B cell (primary cell): ENCODE results near the gene SYNGR3. TPM values are rescaled to one million over a fixed set of nuclear protein-coding genes. Genes with fewer than 3 reads are reported as not detected.

Experiments
- ATAC-seq: fragments of 200-7000 bp; cut with Tn5 transposase; one replicate; pipeline ENCODE4 v1.10.0; 2021; ENCODE audit warnings: low read depth, mild to moderate bottlenecking, moderate number of reproducible peaks, moderate library complexity
- CTCF ChIA-PET: fragments of 350-600 bp; sonication (Branson Sonifier 250); formaldehyde crosslinking; loops from one replicate; lab custom pipeline; 2021; ENCODE audit warnings: antibody characterized with exemption, inconsistent platforms; lab: Charles Lee
- POLR2A ChIA-PET: fragments of 350-600 bp; sonication (Branson Sonifier 250); formaldehyde crosslinking; loops from one replicate; lab custom pipeline; 2021; ENCODE audit warnings: antibody characterized with exemption; lab: Charles Lee
- DNase-seq: peaks from one replicate; pipeline ENCODE4 v3.0.0; 2013
- H2AFZ ChIP-seq: 2 replicates; pipeline ENCODE4 v1.6.1; 2012; ENCODE audit warnings: mild to moderate bottlenecking, low read depth, low read length; ENCODE audit not compliant: insufficient read depth, poor library complexity, severe bottlenecking
- H3K27ac ChIP-seq, 2 donors: 1 replicate in 1 of 2; 2 replicates in 1 of 2; pipeline ENCODE4 v1.5.1; 2012 to 2013; ENCODE audit warnings: low read length in 2 of 2, mild to moderate bottlenecking in 2 of 2, moderate library complexity in 1 of 2
- H3K27me3 ChIP-seq, 4 experiments: fragments of 200-600 bp in 1 of 4; sonication (generic) in 1 of 4; replicated peaks in 1 of 4; 1 replicate in 2 of 4; 2 replicates in 2 of 4; pipeline versions ENCODE4 v1.6.1 to v1.7.0; 2013 to 2016; ENCODE audit warnings: low read length in 3 of 4, mild to moderate bottlenecking in 2 of 4, mixed read lengths in 1 of 4, moderate library complexity in 1 of 4; ENCODE audit not compliant: insufficient read depth in 4 of 4, control insufficient read depth in 3 of 4; ENCODE audit errors: control extremely low read depth in 1 of 4
- H3K36me3 ChIP-seq, 2 experiments: replicated peaks in 1 of 2; 1 replicate in 1 of 2; 2 replicates in 1 of 2; pipeline versions ENCODE4 v1.6.1 to v1.7.1; 2013; ENCODE audit warnings: low read length in 1 of 2; ENCODE audit not compliant: insufficient read depth in 2 of 2, control insufficient read depth in 1 of 2; ENCODE audit errors: control extremely low read depth in 1 of 2, extremely low read depth in 1 of 2
- H3K4me1 ChIP-seq, 2 donors: fragments of 200-600 bp in 1 of 2; sonication (generic) in 1 of 2; 1 replicate in 1 of 2; 2 replicates in 1 of 2; pipeline versions ENCODE4 v1.5.1 to v1.6.1; 2013 to 2017; ENCODE audit warnings: low read length in 2 of 2; ENCODE audit not compliant: control insufficient read depth in 2 of 2, insufficient read depth in 2 of 2
- H3K4me2 ChIP-seq: replicated peaks from 2 replicates; pipeline ENCODE3; 2012; ENCODE audit warnings: mild to moderate bottlenecking, low read depth, low read length; ENCODE audit not compliant: poor library complexity, severe bottlenecking
- H3K4me3 ChIP-seq, 5 experiments: fragments of 200-600 bp in 1 of 5; sonication (generic) in 1 of 5; 1 replicate in 3 of 5; 2 replicates in 2 of 5; pipeline versions ENCODE4 v1.5.1 to v1.7.0; 2011 to 2016; ENCODE audit warnings: low read length in 4 of 5, mild to moderate bottlenecking in 4 of 5, low read depth in 2 of 5, control low read depth in 1 of 5, moderate library complexity in 1 of 5; ENCODE audit not compliant: insufficient read depth in 1 of 5; ENCODE audit errors: control extremely low read depth in 1 of 5, extremely low read depth in 1 of 5
- H3K79me2 ChIP-seq: fragments of 200-600 bp; sonication (generic); one replicate; pipeline ENCODE4 v1.6.0; 2016; ENCODE audit warnings: low read length; ENCODE audit not compliant: control insufficient read depth, insufficient read depth
- H3K9ac ChIP-seq: fragments of 200-600 bp; sonication (generic); 2 replicates; pipeline ENCODE4 v1.6.1; 2017; ENCODE audit warnings: mild to moderate bottlenecking, low read length, moderate library complexity
- H3K9me3 ChIP-seq, 3 donors: one replicate each; pipeline versions ENCODE4 v1.6.1 to v1.7.1; 2013; ENCODE audit warnings: low read length in 2 of 3; ENCODE audit not compliant: control insufficient read depth in 2 of 3, insufficient read depth in 1 of 3; ENCODE audit errors: control extremely low read depth in 1 of 3
- H4K20me1 ChIP-seq: 2 replicates; pipeline ENCODE4 v1.6.0; 2012; ENCODE audit warnings: mild to moderate bottlenecking, low read length; ENCODE audit not compliant: insufficient read depth, control insufficient read depth, poor library complexity, severe bottlenecking
- H3K27ac Mint-ChIP-seq: one replicate; pipeline ENCODE4 v1.8.0; 2021; ENCODE audit warnings: mixed read lengths
- H3K27me3 Mint-ChIP-seq: one replicate; pipeline ENCODE4 v1.8.0; 2021; ENCODE audit warnings: mixed read lengths
- H3K4me1 Mint-ChIP-seq: one replicate; pipeline ENCODE4 v1.8.0; 2021; ENCODE audit warnings: mixed read lengths
- H3K4me3 Mint-ChIP-seq: one replicate; pipeline ENCODE4 v1.8.0; 2021; ENCODE audit warnings: mixed read lengths
- H3K9me3 Mint-ChIP-seq: one replicate; pipeline ENCODE4 v1.8.0; 2022; ENCODE audit warnings: mixed read lengths; ENCODE audit not compliant: insufficient read depth
- CTCF ChIP-seq: fragments of 200-600 bp; IDR thresholded peaks from one replicate; pipeline ENCODE4 v1.8.0; 2022; ENCODE audit warnings: antibody characterized with exemption, mild to moderate bottlenecking
- EZH2 ChIP-seq: IDR thresholded peaks from 2 replicates; pipeline ENCODE4 v1.6.1; 2012; ENCODE audit warnings: borderline replicate concordance, low read depth, mild to moderate bottlenecking, moderate library complexity, low read length; ENCODE audit not compliant: insufficient read depth, poor library complexity, severe bottlenecking
- WGBS: methylation state at CpG from one replicate; pipeline ENCODE4 v1.1.5; 2013; ENCODE audit warnings: missing lambda C conversion rate; ENCODE audit not compliant: insufficient coverage; 5-methylcytosine and 5-hydroxymethylcytosine counted together
- intact Hi-C: fragments of 100-400 bp; cut with micrococcal nuclease; formaldehyde crosslinking; loops from one replicate; pipeline ENCODE4 v1.10.0; 2022
- polyA plus RNA-seq: library from polyadenylated mRNA; depleted of rRNA; stranded (reverse); fragments of >200 nt; gene quantifications from 2 replicates; pipeline ENCODE4 v1.2.3, GENCODE V29; 2012
- total RNA-seq, 2 donors: library from RNA; stranded (reverse); fragments of 120-200 nt in 1 of 2; gene quantifications; 1 replicate in 1 of 2; 2 replicates in 1 of 2; pipeline versions ENCODE4 v1.2.3 to v1.2.4, GENCODE V29; 2013 to 2022

SYNGR3 gene
- total and polyA plus RNA-seq, 2 donors (not counting 1 experiment from before 2014, with no cell fraction given): 19.5 to 19.8 TPM

GRCh38 chr16:2036200-2036966 lies 46.6 kb downstream of the SYNGR3 start:
- H3K9ac ChIP-seq: no peak overlapping the region
- intact Hi-C loops: no loop called here
- no peaks in the 10 kb centered on the region for H3K36me3 ChIP-seq
- ATAC-seq (no peak), DNase-seq (no peak)
- ChIA-PET CTCF (no interaction called here), POLR2A (no interaction called here)
- H3K4me2 ChIP-seq: no peak overlapping the region
- no peak for TF ChIP-seq EZH2
- no peaks in the 10 kb centered on the region for H4K20me1 ChIP-seq
- H3K27ac Mint-ChIP-seq: no peak overlapping the region
- WGBS: 92% methylated on average over 47 of the region's 47 CpGs
- H3K4me1 ChIP-seq: peaks cover 0 to 5% of the 10 kb centered on the region in 2 donors
- peaks cover 0 to 10% (median 0%) of the 10 kb centered on the region in 4 experiments for H3K27me3 ChIP-seq
- no peak overlapping the region for H3K4me3 Mint-ChIP-seq
- H3K9me3 ChIP-seq: peaks cover 0 to 11% (median 0%) of the 10 kb centered on the region in 3 donors
- H3K79me2 ChIP-seq: no peaks in the 10 kb centered on the region
- no peaks in the 10 kb centered on the region for H3K4me1 Mint-ChIP-seq
- H3K9me3 Mint-ChIP-seq: no peaks in the 10 kb centered on the region
- no peak overlapping the region for H2AFZ ChIP-seq
- H3K27ac ChIP-seq: no peak overlapping the region
- H3K4me3 ChIP-seq: no peak overlapping the region
- H3K27me3 Mint-ChIP-seq: no peaks in the 10 kb centered on the region

GRCh38 chr16:2037115-2037514 lies 47.3 kb downstream of the SYNGR3 start:
- no peaks in the 10 kb centered on the region for H3K9me3 Mint-ChIP-seq
- H3K4me1 ChIP-seq: peaks cover 0 to 5% of the 10 kb centered on the region in 2 donors

More at GRCh38 chr16:2037115-2037514, 47.3 kb downstream of the SYNGR3 start:
- Histone ChIP-seq H2AFZ (no peak overlapping the region), H4K20me1 (no peaks in the 10 kb centered on the region), H3K4me2 (no peak overlapping the region), H3K79me2 (no peaks in the 10 kb centered on the region), H3K27ac (no peak overlapping the region), H3K9me3 (peaks cover 0 to 3% (median 0%) of the 10 kb centered on the region in 3 donors), H3K27me3 (peaks cover 0 to 10% (median 0%) of the 10 kb centered on the region in 4 experiments), H3K36me3 (no peaks in the 10 kb centered on the region), H3K4me3 (no peak overlapping the region), H3K9ac (no peak overlapping the region)
- no peak overlapping the region for H3K27ac Mint-ChIP-seq
- TF ChIP-seq CTCF: no peak
- TF ChIP-seq EZH2: no peak
- no peaks in the 10 kb centered on the region for H3K4me1 Mint-ChIP-seq
- WGBS: 79% methylated on average over 9 of the region's 15 CpGs
- ChIA-PET CTCF (no interaction called here), POLR2A (no interaction called here)
- no peak for DNase-seq
- no peak overlapping the region for H3K4me3 Mint-ChIP-seq
- H3K27me3 Mint-ChIP-seq: no peaks in the 10 kb centered on the region
- intact Hi-C loops: no loop called here
- no peak for ATAC-seq
